DMS114 treated with DMSO at 0.1 percent for 48 hours (cell line): ENCODE data around the gene TLE7.

ENCODE experiments used
- DNase-seq: peaks from one replicate; lab custom pipeline; 2025; ENCODE audit not compliant: unreplicated experiment; lab: John Stamatoyannopoulos, UW

TLE7 gene

DNA sequence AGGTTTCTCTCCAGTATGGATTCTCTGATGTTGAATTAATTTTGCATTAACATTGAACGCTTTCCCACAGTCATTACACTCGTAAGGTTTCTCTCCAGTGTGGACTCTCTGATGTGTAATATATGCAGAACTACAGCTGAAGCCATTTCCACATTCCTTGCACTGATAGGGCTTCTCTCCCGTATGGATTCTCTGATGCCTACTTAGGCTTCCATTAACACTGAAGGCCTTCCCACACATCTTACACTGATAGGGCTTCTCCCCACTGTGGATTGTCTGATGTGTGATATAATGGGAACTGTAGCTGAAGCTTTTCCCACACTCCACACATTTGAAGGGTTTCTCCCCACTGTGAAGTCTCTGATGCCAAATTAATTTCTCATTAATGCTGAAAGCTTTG, 7.2 kb upstream of the TLE7 start:
- no peak for DNase-seq

- no peak for DNase-seq
Observed at GRCh38 chr16:71448274-71448866, 6.5 kb upstream of the TLE7 start.

- no peak for DNase-seq
Observed at GRCh38 chr16:71443714-71444113, 1.9 kb upstream of the TLE7 start.

GRCh38 chr16:71441348-71442050, 355 bp downstream of the TLE7 start:
- no peak for DNase-seq

DNA sequence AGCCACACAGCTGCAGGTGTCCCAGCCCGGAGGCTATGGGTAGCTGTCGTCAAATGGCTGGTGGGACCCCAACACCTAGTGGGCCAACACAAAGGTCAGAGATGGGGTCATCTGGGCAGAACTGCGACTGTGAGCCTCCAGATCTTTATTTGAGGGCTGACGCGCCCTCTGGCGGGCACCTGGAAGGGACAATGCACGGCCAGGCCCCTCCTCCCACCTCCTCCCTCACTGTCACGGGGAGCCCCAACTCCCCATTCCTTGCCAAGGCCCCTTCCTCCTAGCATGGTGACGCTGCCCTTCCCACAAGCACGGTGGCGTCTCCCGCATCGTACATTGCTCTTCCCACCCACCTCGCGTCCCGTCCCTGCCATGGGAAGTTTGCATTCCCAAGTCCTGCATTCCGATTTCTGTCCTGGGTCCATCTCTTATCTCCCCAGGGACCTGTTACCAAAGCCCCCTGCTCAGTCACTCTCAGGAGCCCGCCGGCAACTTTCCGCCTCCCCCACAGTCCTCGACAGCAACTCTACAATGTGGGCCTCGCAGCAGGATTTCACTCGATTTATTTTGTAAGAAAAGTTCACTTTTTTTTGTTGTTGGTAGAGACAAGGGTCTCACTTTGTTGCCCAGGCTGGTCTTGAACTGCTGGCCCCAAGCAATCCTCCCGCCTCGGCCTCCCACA, 1.0 kb downstream of the TLE7 start:
- DNase-seq: no peak

- DNase-seq: no peak
Observed at GRCh38 chr16:71439523-71439922, 2.3 kb downstream of the TLE7 start.

DNA sequence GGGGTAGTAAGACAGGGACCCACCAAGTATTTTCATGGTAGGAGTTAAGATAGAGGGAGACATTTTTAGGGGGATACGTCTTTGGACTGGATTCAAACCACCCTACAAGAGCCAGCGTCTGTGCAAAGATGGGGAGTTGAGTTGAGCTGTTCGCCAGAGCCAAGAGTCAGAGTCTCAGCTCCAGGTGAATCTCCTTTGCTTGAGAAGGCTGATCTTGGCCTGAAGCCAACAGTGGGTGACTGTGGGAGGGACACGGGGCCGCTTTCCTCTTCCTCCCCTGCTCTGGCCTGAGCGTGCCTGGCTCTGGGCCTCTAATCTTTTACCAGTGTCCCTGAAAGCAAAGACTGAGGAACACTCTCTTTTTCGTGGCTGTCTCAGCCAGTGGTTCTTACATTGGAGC, 5.4 kb downstream of the TLE7 start:
- DNase-seq: no peak

DNA sequence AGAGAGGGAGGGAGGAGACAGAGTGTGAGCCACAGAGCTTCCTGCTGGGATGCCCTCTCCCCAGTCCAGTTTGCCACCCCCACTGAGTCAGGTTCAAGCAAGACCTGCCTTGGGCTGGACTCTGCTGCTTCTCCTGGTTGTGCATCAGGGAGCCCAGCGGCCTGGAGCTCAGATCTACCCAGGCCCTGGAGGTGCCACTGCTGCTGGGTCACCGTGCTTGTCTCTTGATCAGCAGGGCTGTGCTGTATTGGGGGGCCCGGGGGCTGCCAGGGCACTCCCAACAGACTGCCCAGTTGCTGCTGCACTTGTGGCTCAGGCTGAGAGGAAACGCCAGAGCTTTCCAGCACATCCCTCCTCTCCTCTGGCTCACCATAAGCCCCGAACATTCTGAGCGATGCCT, 8.9 kb downstream of the TLE7 start:
- DNase-seq: no peak

DNA sequence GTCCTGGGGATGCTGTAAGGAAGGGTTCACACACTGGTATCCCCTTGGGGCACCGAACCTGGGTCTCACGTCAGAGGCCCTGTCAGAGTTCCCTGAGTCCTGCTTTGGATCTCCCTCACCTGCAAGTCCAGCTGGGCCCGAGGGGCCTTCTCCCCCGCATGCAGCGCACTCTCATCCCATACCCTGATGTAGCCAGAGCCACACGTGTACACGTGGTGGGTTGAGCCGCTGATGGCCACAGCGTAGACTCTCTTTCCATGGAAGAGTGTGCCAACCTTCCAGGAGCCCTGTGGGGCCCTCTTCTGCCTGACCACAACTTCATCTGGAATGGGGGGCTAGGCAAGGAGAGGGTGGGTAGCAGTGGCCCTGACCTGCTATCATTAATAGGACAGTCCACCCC, 9.9 kb downstream of the TLE7 start:
- DNase-seq: no peak

DNA sequence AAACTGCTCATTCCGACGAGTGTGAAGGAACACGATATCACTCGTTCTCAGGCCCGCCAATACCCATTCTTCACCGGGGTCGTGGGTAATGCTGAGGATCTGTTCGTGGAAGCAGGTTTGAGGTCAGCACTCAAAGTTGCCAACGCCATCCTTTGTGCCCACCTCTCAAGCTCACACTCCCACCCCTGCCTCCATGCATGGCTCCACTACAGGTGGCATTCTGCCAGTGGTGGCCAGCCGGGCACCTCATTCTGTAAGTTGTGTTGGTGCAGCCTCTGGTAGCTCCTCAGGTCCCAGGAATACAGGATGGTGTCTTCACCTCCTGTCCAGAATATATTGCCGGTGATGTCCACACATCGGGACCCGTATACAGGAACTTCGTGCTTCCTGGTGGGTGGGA, 10.7 kb downstream of the TLE7 start:
- no peak for DNase-seq

GRCh38 chr16:71430744-71431143, 11.1 kb downstream of the TLE7 start:
- no peak for DNase-seq

GRCh38 chr16:71429581-71429980, 12.3 kb downstream of the TLE7 start:
- DNase-seq: no peak

DNA sequence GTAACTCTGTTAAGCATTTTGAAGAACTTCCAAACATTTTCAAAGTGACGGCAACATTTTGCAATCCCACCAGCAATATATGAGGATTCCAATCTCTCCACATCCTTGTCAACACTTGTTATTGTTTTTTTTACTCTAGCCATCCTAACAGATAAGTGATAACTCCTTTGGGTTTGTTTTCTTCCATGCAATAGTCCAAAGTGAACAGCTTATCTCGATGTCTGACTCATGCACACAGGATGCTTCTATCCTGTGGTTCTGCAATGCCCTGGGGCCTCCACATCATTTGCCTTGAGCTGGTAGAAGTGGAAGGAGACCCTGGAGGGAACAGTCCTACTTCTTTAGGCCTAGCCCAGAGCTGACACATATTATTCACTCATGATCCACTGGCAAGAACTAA, 13.0 kb downstream of the TLE7 start:
- DNase-seq: no peak

- DNase-seq: no peak
Observed at GRCh38 chr16:71428385-71428784, 13.5 kb downstream of the TLE7 start.

DNA sequence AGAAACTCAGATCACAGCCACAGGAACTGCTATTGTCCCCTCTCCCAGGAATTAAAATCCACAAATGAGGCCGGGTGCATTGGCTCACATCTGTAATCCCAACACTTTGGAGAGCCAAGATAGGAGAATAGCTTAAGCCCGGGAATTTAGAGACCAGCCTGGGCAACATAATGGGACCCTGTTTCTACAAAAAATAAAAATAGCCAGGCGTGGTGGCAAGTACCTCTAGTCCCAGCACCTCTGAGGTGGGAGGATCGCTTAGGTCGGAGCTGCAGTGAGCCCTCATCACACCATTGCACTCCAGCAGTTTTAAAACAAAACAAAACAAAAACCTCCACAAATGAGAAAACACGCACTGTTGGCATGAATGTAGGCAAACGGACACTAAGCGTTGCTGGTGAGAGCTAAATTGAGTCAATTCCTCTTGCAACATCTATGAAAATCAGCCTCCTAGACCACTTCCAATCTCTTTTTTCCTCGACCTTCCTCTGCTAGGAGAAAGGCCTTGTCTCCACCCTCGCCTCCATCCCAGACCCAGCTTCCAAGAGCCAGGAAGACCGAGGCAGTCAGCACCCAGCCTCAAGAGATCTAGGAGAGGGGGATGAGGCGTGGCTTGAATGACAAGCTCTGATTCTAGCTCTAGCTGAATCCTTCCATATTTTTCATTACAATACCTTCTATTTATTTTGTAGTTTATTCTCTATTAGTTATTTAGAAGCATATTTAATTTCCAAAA, 14.8 kb downstream of the TLE7 start:
- no peak for DNase-seq

GRCh38 chr16:71426069-71426879, 15.6 kb downstream of the TLE7 start:
- no peak for DNase-seq

GRCh38 chr16:71425746-71426068, 16.1 kb downstream of the TLE7 start:
- no peak for DNase-seq

DNA sequence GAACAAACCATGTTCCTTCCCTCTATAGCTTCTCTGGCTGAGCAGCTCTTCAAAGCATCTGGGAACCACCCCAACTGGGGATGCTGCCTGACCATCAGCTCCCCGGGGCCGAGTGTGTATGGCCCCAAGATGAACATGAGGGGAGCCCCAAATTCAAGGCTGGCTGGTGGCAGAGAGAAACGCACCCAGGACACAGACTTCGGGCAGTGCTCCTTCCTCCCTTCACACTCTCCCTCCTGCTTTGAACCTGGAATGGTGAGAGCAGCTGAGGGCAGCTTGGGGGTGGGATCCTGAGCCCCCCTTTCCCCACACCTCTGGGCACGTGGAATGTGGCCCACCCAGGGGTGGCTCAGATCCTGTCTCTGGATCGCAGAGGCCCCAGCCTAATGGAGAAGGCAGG, 17.2 kb downstream of the TLE7 start:
- no peak for DNase-seq

- DNase-seq: no peak
Observed at GRCh38 chr16:71423865-71424264, 18.0 kb downstream of the TLE7 start.

DNA sequence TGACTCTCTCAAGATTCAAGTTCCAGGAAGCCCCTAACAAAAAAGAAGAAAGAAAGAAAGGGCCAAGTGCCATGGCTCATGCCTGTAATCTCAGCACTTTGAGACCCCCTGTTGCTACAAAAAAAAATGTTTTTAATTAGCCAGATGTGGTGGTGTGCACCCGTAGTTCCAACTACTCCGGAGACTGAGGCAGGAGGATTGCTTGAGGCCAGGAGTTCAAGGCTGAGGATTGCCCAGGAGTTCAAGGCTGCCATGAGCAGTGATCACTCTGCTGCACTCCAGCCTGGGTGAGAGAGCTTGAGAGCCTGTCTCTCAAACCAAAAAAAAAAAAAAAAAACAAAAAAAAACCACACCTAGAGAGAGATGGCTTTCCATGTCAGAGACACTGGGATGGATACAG, 18.8 kb downstream of the TLE7 start:
- no peak for DNase-seq

DNA sequence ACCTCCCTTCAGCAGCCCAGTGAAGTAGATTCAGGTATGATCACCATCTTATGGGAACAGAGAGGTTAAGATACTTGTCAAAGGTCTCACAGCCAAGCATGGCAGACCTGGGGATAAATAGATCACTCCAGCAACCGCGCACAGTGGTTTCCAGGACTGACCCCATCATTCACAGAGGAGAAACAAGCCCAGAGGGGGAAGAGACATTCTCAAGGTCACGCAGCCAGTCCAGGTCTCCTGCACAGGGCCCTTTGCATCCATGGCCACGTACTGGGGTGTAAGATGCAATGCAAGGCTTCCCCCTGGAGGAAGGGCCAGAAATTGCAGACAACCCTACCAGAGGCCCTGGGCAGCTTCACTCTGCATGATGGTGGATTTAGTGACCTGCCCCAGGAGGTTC, 19.9 kb downstream of the TLE7 start:
- DNase-seq: no peak
